Hematopoietic multipotent progenitor cell treated with erythropoietin and hydrocortisone succinate and interleukin-3 and kit ligand, for 17 days (in vitro differentiated cells): ENCODE measurements around the gene IL15RA.
A peak's percentile ranks its signal among the peaks of the same experiment; 100 is the strongest.
"Not testable (repeated sequence)": the region's sequence is repeated elsewhere in the genome, so short reads cannot be mapped to it uniquely, and the experiment has no call there.

Experiments
- DNase-seq: peaks from one replicate; pipeline ENCODE4 v3.0.0-alpha.2; 2015; ENCODE audit warnings: low spot score

Gene IL15RA

GRCh38 chr10:6005856-6006395 is 28.6 kb upstream of the IL15RA start:
- peak; percentile 73 for DNase-seq

DNA sequence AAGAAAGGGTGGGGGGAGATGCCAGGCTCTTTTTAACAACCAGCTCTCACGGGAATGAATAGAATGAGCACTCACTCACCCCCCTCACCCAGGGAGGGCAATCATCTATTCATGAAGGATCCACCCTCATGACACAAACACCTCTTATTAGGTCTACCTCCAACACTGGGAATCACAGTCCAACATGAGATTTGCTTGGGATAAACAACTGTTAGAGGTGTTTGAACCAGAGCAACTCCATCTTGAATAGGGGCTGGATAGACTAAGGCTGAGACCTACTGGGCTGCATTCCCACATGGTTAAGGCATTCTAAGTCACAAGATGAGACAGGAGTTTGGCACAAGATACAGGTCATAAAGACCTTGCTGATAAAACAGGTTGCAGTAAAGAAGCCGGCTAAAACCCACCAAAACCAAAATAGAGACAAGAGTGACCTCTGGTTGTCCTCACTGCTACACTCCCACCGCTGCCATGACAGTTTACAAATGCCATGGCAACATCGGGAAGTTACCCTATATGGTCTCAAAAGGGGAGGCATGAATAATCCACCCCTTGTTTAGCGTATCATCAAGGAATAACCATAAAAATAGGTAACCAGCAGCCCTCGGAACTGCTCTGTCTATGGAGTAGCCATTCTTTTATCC is 27.9 kb upstream of the IL15RA start:
- not testable (repeated sequence) for DNase-seq

GRCh38 chr10:6002809-6003510 is 25.6 kb upstream of the IL15RA start:
- DNase-seq = no peak

- DNase-seq = no peak
Measured at GRCh38 chr10:5999440-6000165, 22.3 kb upstream of the IL15RA start.

GRCh38 chr10:5996696-5997095 is 19.4 kb upstream of the IL15RA start:
- DNase-seq = no peak

GRCh38 chr10:5992398-5992797 is 15.1 kb upstream of the IL15RA start:
- no peak for DNase-seq

GRCh38 chr10:5991708-5992107 is 14.4 kb upstream of the IL15RA start:
- no peak for DNase-seq

- no peak for DNase-seq
Measured at GRCh38 chr10:5989756-5990155, 12.4 kb upstream of the IL15RA start.

GRCh38 chr10:5988336-5988920 is 11.1 kb upstream of the IL15RA start:
- no peak for DNase-seq

DNA sequence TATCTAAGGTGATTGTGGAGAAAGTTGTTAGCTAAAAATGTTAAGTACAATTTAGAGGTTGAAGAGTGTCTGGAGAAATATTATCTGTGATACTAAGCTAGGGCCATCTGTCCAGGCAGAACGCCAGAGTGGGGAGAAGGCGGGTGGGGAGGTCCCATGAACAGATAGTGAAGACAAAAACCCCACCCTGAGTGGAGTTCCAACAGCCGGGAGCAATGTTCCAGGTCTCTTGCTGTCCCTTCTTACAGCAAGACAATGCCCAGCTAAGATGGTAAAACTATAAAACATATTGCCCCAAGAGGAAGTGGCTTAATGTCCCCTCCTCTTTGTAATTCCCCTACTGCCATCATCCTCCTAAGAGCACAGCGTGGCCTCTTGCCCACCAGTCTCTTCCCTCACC is 10.4 kb upstream of the IL15RA start:
- peak; percentile 80 for DNase-seq

DNA sequence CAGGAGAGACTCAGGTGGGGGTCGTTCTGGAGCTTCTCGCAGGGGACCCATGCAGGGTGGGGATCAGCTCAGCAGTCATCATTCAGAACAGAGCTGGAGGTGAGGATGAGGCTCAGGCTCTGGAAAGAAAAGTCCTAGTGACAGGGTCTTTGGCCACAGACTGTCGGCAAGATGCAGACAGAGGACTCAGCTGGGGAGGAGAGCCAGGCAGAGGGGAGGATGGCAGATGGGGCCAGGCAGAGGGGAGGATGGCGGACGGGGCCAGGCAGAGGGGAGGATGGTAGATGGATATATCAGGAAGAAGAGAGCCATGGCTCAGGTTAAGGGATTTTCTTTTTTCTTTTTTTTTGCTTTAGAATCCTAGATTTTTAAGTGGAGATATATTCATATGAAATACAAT is 7.7 kb upstream of the IL15RA start:
- DNase-seq = no peak

GRCh38 chr10:5983774-5984173 is 6.4 kb upstream of the IL15RA start:
- no peak for DNase-seq

DNA sequence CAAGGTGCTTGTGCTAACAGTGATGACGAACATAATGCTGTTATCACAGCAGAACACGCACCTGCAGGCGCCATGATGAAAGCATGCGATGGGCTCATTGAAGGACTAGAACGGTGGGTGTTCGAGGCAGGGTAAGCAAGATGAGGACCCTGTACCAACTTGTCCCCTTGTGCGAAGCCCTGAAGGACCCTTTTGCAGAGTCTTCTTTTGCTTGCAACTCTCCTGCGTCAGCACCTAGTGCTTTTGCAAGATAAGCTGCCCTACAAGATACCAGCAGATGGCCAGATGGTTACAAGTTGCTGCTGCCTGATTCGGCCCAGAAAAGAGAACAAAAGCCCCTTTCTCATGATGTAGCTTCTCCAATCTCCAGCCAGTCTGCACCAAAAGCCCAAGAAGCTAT is 4.2 kb upstream of the IL15RA start:
- DNase-seq = peak; percentile 43

- DNase-seq = peak; percentile 45
Measured at GRCh38 chr10:5978230-5978489, 817 bp upstream of the IL15RA start.

GRCh38 chr10:5976512-5977470 is 552 bp downstream of the IL15RA start:
- DNase-seq = peak; percentile 60

DNA sequence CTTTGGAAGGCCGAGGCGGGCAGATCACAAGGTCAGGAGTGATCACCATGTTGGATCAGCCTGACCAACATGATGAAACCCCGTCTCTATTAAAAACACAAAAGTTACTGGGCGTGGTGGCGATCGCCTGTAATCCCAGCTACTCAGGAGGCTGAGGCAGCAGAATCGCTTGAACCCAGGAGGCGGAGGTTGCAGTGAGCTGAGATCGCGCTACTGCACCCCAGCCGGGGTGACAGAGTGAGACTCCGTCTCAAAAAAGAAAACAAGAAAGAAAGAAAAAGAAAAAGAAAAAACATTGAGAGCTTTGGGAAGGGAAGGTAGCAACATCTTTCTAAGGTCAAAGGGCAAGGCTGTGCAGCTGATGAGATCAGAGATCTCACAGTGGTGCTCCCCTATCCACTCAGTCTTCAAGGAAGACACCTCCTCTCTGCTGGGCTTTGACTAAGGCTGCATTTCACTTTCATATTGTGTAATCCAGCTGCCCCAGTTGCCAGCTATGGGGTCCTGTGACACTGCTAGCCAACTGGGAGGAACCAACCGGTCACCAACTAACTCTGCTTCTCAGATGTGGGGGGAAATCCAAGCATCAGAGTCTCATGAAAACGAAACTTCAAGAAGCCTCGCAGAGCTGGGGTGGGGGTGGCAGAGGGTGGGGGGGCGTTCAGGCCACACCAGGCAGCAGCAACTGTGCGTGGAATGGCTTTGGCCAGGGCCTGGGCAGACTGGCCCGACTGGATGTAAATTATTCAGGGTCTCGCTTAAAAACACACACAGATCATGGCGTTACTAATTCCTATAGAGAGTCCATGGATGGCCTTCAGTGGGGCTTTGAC is 1.5 kb downstream of the IL15RA start:
- peak; percentile 58 for DNase-seq

DNA sequence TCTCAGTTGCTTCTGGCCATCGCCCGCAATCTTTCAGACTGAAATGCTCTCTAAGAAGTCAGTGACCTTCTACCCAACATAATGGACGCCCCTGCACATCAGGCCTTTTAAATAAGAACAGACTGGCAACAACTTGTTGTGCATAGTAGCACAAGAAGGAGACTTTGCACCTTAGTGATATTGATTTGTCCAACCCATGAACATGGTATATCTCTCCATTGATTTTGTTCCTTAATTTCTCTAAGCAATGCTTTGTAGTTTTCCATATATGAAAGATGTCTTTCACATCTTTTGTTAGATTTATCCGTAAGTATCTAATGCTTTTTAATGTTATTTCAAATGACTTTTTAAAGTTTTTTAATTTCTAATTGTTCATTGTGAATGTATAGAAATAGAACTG is 4.3 kb downstream of the IL15RA start:
- no peak for DNase-seq

DNA sequence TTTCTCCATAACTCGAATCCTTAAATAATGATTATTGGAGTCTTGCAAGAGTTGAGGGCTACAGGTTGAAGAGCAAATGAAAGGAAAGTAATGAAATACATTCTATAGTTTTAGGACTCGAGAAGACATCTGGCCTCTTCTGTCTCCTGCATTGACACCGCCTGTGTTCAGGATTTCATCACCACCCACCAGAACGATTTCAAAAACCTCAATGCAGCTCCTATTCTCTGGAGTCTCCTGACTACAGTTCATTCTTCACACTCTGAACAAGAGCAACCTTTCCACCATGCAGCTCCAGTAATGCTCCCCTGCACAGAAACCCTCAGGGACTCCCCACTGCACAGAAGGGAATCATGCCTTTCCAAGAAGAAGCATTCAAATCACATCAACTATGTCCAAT is 5.5 kb downstream of the IL15RA start:
- peak; percentile 17 for DNase-seq

DNA sequence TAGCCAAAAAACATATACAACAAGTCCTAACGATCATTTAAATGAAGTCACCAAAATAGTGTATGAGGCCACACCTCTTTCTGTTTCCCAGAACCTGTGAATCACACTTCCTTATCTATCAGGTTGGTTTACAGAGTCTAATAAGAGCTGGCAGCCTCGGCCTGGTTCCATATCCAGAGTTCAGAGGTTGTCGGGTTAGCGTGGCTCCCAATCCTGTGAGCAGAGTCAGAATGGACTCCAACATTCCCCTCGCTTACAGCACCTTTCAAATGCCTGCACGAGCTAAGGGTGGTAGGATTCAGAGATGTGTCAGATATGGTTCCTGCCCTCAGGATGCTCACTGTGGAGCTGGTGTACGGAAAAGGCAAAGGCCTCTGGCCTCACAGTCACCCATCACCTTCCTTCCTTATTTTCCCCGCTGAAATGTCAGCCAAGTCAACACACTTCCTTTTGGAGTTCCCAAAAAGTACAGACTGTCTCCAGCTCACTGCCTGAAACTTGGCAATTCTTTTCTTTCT is 6.0 kb downstream of the IL15RA start:
- peak; percentile 80 for DNase-seq

GRCh38 chr10:5970527-5970926 is 6.8 kb downstream of the IL15RA start:
- no peak for DNase-seq

DNA sequence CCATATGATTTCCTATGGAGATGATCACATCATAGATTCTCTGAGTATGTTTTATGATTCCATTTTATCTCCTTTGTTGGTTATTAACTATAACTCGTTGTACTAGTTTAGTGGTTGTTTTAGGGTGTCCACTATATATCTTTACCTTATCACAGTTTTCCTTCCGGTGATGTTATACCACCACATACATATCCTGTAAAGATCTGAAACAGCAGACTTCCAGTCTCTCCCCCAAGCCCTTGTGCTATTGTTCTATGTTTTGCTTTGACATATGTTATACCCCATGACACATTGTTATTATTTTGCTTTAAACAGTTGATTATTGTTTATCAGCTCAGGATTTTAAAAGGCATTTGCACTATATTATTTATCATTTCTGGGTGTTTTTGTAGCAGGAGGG is 7.3 kb downstream of the IL15RA start:
- DNase-seq = no peak
